Measurements from ENCODE around the gene RTN4RL2.

DNA sequence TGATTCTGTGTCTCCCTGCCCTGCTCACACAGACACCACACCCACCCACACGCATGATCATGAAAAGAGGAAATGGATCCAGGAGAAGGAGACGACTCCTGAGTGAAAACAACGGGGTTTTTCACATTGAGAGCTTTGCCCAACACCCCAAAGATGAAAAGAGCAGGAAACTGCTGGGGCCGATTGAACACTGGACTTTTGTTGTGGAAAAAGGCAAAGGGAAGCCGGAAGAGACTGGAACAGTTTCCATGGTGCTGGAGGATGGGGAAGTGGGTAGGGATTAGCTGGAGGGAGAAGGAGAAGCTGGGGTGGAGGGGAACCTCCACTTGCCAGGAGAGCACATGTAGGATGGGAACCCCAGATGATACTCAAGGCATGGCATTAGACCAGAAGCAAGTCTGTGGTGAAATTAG, 28.2 kb upstream of the RTN4RL2 start:
- TF ChIP-seq GATA3 (IDR thresholded peaks at IDR 0.05; ENCODE audit: low read depth, low read length) = no peak
- TF ChIP-seq GATA2 (IDR thresholded peaks at IDR 0.05; ENCODE audit: low read depth, low read length) = no peak
